NCI-H2029 (cell line): ENCODE results near the gene PPP2R2B.
A peak's percentile ranks its signal among the peaks of the same experiment; 100 is the strongest.

Experiments
- DNase-seq: peaks from one replicate; lab custom pipeline; 2025; lab: John Stamatoyannopoulos, UW

Gene PPP2R2B

DNA sequence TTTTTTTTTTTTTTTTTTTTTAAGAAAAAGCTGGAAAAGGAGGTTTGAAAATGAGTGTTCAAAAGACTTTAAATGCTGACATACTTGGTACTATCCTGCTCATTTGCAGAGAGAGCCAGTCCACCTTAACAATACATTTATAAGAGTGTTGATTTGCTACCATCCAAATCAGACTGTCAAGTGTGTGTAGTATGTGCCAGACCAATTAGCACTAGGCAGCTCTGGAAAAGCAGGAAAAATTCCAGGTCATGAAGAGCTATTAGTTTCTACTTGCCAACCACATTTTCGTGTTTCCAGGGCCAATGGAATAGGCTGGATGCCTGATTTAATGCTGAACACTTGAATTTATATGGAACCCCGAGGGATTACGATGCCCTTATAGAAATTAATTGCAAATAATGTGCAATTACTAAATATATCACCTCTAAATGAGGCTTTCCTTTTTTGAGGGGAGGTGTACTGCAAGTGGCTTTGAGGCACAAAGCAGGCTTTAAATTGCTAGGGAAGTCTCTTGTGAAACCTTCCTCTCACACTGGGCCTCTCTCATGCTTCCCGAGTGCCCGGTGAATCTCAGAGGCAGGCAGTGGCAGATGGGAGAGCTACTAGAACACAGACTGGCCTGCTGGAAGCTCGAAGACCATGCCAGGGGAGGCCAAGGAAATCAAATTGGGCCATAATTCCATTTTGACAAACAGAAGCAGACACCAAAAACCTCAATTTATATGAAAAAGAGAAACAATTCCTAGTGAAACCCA, 178.7 kb downstream of the PPP2R2B start:
- peak; percentile 71 for DNase-seq

DNA sequence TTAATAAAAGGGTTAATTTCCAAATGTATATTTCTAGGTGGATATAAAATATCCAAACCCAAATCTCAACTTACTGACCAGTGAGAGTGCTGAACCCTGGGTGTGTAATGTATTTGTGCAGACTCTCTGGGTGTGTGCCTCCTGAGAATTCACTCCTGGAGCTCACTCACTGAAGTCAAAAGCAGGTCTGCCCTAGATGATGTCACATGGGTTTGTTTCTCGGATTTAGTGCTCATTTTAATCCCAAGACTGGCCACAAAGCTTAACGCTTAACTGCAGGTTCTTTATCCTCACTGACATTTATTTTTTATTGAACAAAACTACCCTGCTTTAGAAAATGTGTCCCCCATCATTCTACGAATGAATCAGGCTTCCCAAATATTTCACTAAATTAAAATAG, 179.4 kb downstream of the PPP2R2B start:
- no peak for DNase-seq

GRCh38 chr5:146698651-146699050, 179.9 kb downstream of the PPP2R2B start:
- DNase-seq: no peak

- no peak for DNase-seq
These were observed 181.3 kb downstream of the PPP2R2B start for GRCh38 chr5:146697211-146697610.

DNA sequence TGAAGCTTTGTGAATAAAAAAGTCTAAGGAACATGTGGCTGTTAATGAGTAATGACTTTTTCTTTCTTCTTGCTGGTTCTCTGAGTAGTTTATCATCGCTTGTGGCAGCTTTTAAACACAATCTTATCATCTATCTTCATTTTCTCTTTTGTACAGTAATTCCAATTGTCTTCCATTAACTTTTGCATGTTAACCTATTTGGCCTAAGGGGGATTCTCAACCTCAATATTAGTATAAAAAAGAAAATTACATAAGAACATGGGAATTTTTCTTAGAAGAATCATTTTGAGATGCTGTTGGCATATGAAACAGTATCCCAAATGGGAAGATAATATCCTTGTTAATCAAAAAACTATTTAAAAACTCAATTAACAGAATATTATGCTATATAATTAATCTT, 182.9 kb downstream of the PPP2R2B start:
- DNase-seq: no peak

- no peak for DNase-seq
These were observed 187.6 kb downstream of the PPP2R2B start for GRCh38 chr5:146690880-146691355.

- no peak for DNase-seq
These were observed 190.9 kb downstream of the PPP2R2B start for GRCh38 chr5:146687630-146688029.

GRCh38 chr5:146683861-146684260, 194.7 kb downstream of the PPP2R2B start:
- no peak for DNase-seq

DNA sequence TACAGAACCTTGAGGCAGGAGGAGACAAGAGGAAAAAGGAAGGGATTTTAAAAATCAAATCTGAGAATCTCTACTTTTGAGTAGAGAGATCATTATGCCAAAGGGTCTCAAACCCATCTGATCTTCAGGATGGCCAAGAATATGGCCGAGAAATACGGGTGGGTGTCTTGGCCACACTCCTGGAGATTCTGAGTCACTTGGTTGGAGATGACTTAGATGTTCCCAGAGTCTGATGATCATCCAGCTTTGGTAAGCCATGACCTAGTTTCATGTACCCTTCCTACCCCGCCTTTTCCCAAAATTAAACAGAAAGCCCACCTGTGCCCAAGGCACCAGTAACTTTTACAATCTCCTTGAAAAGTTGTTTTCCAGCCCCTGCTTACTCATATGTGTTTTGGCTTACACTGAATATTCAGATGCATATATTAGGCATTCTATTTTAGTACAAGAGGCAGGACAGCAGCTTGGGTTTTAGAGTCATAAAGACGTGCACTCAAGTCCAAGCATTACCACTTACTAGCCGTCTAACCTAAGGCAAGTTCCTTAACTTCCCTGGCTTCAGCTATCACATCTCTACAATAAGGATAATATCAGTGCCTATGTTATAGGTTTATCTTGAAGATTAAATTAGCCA, 195.5 kb downstream of the PPP2R2B start:
- DNase-seq: no peak

DNA sequence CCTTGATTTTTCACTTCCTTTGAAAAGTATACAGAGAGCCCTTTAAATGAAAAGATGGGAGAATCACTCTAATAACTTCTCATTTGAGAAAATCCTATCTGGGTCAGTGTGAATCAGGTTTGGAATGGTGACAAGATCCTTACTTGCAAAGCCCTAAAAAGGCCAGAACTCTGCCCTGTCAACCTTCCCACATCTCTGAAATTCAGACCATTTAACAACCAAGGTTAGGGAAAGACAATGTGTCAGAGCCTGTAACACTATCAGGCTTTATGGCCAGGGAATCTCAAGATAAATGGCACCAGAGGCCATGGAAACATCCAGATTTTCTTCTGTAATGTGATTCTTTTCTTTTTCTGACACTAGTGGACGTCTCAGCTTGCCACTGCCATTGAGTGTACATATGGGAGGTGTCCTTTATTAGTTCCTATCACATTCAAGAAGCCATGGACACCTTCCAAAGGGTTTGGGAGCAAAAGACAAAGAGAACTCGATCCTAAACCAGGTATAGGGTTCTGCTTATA, 196.9 kb downstream of the PPP2R2B start:
- no peak for DNase-seq

- no peak for DNase-seq
These were observed 197.5 kb downstream of the PPP2R2B start for GRCh38 chr5:146680846-146681584.

- DNase-seq: no peak
These were observed 202.9 kb downstream of the PPP2R2B start for GRCh38 chr5:146675636-146676035.

- no peak for DNase-seq
These were observed 205.7 kb downstream of the PPP2R2B start for GRCh38 chr5:146672866-146673265.

- DNase-seq: no peak
These were observed 206.8 kb downstream of the PPP2R2B start for GRCh38 chr5:146671561-146672295.

DNA sequence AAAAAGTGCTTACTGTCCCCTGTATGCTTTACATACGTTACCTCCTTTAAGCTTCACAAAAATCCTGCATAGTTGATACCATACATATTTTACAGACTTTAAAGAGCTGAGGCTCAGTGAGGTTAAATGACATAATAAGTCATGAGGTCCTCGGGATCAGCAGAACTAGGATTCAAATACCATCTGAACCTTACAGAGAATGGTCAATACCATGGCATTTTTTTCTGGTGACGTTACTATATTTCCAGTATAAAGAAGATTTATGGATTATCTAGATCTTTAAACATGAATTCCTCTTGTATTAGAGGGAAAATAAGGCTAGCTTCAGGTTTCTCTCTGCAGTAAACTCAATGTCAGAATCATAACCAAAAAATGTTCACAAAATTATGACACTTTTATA, 208.9 kb downstream of the PPP2R2B start:
- no peak for DNase-seq

DNA sequence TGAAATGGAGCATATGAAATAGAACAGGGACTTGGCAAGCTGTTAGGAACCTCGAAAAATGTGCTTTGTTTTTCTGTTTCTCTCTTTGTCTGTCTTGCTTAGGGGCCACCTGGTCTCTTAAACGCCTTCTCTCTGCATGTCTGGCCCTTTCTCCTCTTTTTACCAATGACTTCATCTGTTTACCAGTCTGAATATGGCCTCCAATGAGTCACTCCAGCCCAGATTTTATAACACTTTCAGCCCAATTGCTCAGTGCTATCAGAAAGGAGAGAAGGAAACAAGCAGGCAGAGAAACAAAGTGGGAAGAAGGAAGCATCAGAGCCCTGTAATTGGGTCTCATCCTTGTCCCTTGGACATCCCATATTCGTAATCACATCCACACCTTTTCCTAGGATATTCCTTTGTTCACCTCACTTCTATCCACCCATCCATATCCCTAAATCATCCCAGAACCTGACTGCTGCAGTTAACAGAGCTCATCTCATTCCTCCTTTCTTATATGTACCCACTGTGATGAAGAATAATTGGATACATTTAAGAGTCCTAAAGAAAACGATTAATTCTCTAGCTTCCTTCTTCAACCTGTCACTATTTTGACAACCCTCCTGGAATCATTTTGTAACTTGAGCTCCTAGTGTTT, 210.8 kb downstream of the PPP2R2B start:
- peak; percentile 83 for DNase-seq

GRCh38 chr5:146662229-146662628, 216.3 kb downstream of the PPP2R2B start:
- peak; percentile 28 for DNase-seq

GRCh38 chr5:146660376-146660960, 218.1 kb downstream of the PPP2R2B start:
- no peak for DNase-seq

GRCh38 chr5:146659961-146660360, 218.6 kb downstream of the PPP2R2B start:
- DNase-seq: no peak

- no peak for DNase-seq
These were observed 221.9 kb downstream of the PPP2R2B start for GRCh38 chr5:146656703-146657102.

DNA sequence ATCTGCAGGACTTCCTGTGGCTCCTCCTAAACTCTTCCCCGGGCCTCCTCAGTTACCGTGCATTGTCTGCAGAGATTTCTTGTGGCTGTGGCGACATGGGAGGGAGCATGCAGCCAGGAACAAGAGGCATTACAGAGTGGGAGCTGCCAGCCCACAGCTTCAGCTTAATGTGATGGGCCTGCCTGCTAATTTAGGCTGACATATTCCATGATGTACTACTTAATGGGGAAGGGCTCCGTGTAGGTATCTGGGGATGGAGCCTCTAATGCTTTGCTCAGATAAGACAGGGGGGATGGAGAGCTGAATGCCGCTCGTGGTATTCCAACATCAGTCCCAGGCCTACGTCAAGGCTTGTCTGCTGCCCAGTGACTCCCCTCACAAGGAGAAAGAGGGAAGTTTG, 225.0 kb downstream of the PPP2R2B start:
- DNase-seq: no peak
